Ectodermal cell (in vitro differentiated cells): ENCODE measurements around the gene SH3GL2.

Experiments
- H3K27ac ChIP-seq: 2 replicates; pipeline ENCODE4 v1.7.0; 2013; ENCODE audit warnings: mild to moderate bottlenecking, low read depth, low read length; ENCODE audit not compliant: insufficient read depth, poor library complexity, severe bottlenecking
- H3K27me3 ChIP-seq: 2 replicates; pipeline ENCODE4 v1.7.0; 2013; ENCODE audit warnings: mild to moderate bottlenecking, low read length; ENCODE audit not compliant: insufficient read depth, control insufficient read depth, poor library complexity, severe bottlenecking
- H3K36me3 ChIP-seq: one replicate; pipeline ENCODE4 v1.7.0; 2013; ENCODE audit warnings: low read length; ENCODE audit not compliant: control insufficient read depth, insufficient read depth
- H3K4me1 ChIP-seq: one replicate; pipeline ENCODE4 v1.7.0; 2013; ENCODE audit warnings: low read length; ENCODE audit not compliant: control insufficient read depth, insufficient read depth
- H3K4me3 ChIP-seq: 2 replicates; pipeline ENCODE4 v1.7.0; 2013; ENCODE audit warnings: low read depth, low read length, control low read depth; ENCODE audit not compliant: insufficient read depth
- H3K9me3 ChIP-seq: 2 replicates; pipeline ENCODE4 v1.7.0; 2013; ENCODE audit warnings: mild to moderate bottlenecking, low read length, moderate library complexity; ENCODE audit not compliant: control insufficient read depth
- WGBS, 2 experiments: methylation state at CpG; one replicate each; pipeline ENCODE4 v1.1.7; 2013; ENCODE audit warnings: missing lambda C conversion rate in 2 of 2; 5-methylcytosine and 5-hydroxymethylcytosine counted together

Gene SH3GL2

DNA sequence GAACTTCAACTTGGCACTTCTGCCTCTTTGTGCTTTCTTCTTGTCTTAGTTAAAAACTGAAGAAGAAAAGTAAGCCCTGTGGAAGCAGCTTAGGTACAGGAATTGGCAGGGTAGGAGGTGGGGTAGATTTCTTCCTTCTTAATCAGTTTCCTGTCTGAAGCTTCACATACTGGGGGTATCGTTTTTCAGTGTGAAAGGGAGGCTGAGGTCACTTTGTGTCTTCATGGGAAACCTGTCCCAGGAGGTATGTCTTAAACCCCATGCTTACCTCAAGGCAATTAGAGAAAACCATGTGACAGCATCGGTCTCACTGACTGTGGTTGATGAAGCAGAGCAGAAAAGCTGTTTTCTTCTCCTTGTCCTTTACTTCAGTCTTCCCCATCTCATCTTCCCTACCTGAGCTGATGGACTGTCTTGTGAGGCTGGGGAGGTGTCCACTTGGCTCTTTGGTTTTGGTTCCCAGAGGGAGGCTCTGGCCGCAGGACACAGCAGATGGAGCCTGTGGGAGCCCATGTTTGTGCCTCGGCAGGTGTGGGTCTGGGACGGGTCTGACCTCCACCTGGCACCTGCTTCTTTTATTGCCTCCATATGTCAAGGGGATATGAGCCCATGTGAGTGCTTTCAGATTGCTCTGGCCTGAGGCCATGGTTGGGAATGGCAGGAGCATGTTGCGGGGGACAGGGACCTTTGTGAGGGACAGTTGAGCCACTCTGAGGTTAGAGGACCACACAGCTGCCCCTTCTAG lies 47.0 kb downstream of the SH3GL2 start:
- Histone ChIP-seq H3K4me1 (peaks cover 4% of the 10 kb centered on the region), H3K27me3 (no peaks in the 10 kb centered on the region), H3K36me3 (no peaks in the 10 kb centered on the region), H3K27ac (no peak overlapping the region), H3K9me3 (no peaks in the 10 kb centered on the region), H3K4me3 (no peak overlapping the region)
- 90 to 94% methylated on average over 6 of the region's 6 CpGs for WGBS, 2 experiments

DNA sequence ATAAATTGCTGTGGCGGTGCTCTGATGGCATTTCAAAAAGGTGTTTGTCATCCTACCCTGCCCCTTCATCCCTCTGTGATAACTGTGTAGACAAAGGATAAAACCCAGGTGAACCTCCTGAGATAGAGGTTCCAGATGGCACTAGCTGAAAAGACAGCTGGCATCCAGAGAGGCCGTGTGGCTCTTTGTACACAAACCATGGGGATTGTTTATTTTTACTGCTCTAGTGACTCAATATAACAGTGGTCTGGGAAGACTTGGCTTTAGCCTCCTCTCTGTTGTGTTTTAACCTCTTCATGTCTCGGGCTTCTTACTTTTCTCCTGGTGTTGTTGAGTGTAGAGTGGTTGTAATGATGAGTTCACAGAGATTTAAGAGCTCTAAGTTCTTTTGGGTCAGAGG lies 48.8 kb downstream of the SH3GL2 start:
- Histone ChIP-seq H3K4me3 (no peak overlapping the region), H3K36me3 (no peaks in the 10 kb centered on the region), H3K27me3 (no peaks in the 10 kb centered on the region), H3K27ac (no peak overlapping the region), H3K4me1 (peaks cover 4% of the 10 kb centered on the region), H3K9me3 (no peaks in the 10 kb centered on the region)
- 85 to 89% methylated on average over 3 of the region's 3 CpGs for WGBS, 2 experiments

GRCh38 chr9:17628624-17629023 lies 49.8 kb downstream of the SH3GL2 start:
- peaks cover 4% of the 10 kb centered on the region for H3K4me1 ChIP-seq

GRCh38 chr9:17630531-17630949 lies 51.7 kb downstream of the SH3GL2 start:
- 85 to 91% methylated on average over 2 of the region's 2 CpGs for WGBS, 2 experiments
- Histone ChIP-seq H3K27me3 (no peaks in the 10 kb centered on the region), H3K27ac (no peak overlapping the region), H3K4me1 (peaks cover 4% of the 10 kb centered on the region), H3K36me3 (no peaks in the 10 kb centered on the region), H3K9me3 (no peaks in the 10 kb centered on the region), H3K4me3 (no peak overlapping the region)

More at GRCh38 chr9:17628624-17629023, 49.8 kb downstream of the SH3GL2 start:
- WGBS, 2 experiments: 84 to 100% methylated on average over 1 to 2 of the region's 2 CpGs
- Histone ChIP-seq H3K9me3 (no peaks in the 10 kb centered on the region), H3K27ac (no peak overlapping the region), H3K36me3 (no peaks in the 10 kb centered on the region), H3K27me3 (no peaks in the 10 kb centered on the region), H3K4me3 (no peak overlapping the region)

GRCh38 chr9:17631396-17631795 lies 52.5 kb downstream of the SH3GL2 start:
- Histone ChIP-seq H3K36me3 (no peaks in the 10 kb centered on the region), H3K4me1 (peaks cover 4% of the 10 kb centered on the region), H3K9me3 (no peaks in the 10 kb centered on the region), H3K27me3 (no peaks in the 10 kb centered on the region), H3K27ac (no peak overlapping the region), H3K4me3 (no peak overlapping the region)

DNA sequence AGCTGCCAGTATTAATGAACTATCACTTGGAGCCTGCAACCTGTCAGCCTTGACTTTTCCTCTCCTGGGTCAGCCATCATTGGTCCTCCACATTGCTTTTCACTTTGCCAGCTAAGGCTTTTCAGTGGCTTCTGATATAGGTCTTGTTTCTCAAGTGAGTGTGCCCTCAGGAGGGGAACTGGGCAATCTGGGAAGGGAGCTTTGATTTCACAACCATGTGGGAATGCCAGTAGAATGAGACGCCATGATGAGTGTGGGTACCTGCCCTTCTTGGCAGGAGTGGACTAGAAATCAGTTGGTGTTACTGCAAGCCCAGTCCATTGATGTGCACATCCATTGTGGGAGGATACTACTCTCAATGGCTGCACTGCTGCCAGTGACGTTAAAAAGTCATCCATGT lies 54.1 kb downstream of the SH3GL2 start:
- WGBS, 2 experiments: 68% methylated on average over 2 of the region's 2 CpGs
- Histone ChIP-seq H3K4me1 (no peaks in the 10 kb centered on the region), H3K27ac (no peak overlapping the region), H3K27me3 (no peaks in the 10 kb centered on the region), H3K4me3 (no peak overlapping the region), H3K36me3 (no peaks in the 10 kb centered on the region), H3K9me3 (no peaks in the 10 kb centered on the region)

- H3K27ac ChIP-seq: no peak overlapping the region
- WGBS, 2 experiments: 86 to 91% methylated on average over 2 of the region's 2 CpGs
- no peaks in the 10 kb centered on the region for H3K27me3 ChIP-seq
- H3K4me3 ChIP-seq: no peak overlapping the region
- H3K4me1 ChIP-seq: no peaks in the 10 kb centered on the region
- no peaks in the 10 kb centered on the region for H3K9me3 ChIP-seq
- no peaks in the 10 kb centered on the region for H3K36me3 ChIP-seq
Observed at GRCh38 chr9:17635115-17635890, 56.4 kb downstream of the SH3GL2 start.

GRCh38 chr9:17636349-17636748 lies 57.5 kb downstream of the SH3GL2 start:
- H3K27ac ChIP-seq: no peak overlapping the region
- H3K4me1 ChIP-seq: no peaks in the 10 kb centered on the region
- 91% methylated on average over 2 of the region's 2 CpGs for WGBS, 2 experiments
- no peaks in the 10 kb centered on the region for H3K9me3 ChIP-seq
- H3K36me3 ChIP-seq: no peaks in the 10 kb centered on the region
- no peaks in the 10 kb centered on the region for H3K27me3 ChIP-seq
- no peak overlapping the region for H3K4me3 ChIP-seq

DNA sequence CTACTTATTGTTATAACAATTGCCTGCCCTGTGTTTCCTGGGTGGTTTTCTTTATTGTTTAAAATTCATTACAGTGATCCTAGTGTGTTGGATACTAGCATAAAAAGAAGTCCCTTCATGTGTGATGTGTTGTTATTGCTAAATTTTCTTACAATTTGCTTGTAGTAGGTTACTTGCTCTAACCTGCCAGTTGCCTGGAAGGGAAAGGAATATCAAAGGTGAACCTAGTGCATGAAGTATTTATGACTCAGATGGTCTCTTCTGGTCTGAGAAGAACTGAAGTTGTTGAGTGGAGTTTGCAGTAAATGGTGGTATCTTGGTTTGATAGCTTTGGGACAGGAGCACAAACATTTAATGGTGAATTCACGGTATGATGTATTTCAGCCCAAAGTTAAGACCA lies 58.0 kb downstream of the SH3GL2 start:
- no peaks in the 10 kb centered on the region for H3K36me3 ChIP-seq
- no peaks in the 10 kb centered on the region for H3K4me1 ChIP-seq
- 90% methylated on average over 1 of the region's 1 CpG; no CpG with 5 or more reads in 1 of the 2 experiments for WGBS, 2 experiments
- H3K4me3 ChIP-seq: no peak overlapping the region
- H3K27ac ChIP-seq: no peak overlapping the region
- H3K27me3 ChIP-seq: no peaks in the 10 kb centered on the region
- no peaks in the 10 kb centered on the region for H3K9me3 ChIP-seq

- WGBS, 2 experiments: 96 to 100% methylated on average over 2 to 3 of the region's 3 CpGs
- Histone ChIP-seq H3K27me3 (no peaks in the 10 kb centered on the region), H3K4me1 (no peaks in the 10 kb centered on the region), H3K27ac (no peak overlapping the region), H3K36me3 (no peaks in the 10 kb centered on the region), H3K4me3 (no peak overlapping the region), H3K9me3 (no peaks in the 10 kb centered on the region)
Observed at GRCh38 chr9:17637229-17637628, 58.4 kb downstream of the SH3GL2 start.
